Erythroblast (primary cell): ENCODE measurements around the gene PRAMEF5.
"Not testable (repeated sequence)": the region's sequence is repeated elsewhere in the genome, so short reads cannot be mapped to it uniquely, and the experiment has no call there.

Experiments
- DNase-seq, 2 experiments: peaks; one replicate each; lab custom pipeline; 2025; lab: John Stamatoyannopoulos, UW

The PRAMEF5 gene

GRCh38 chr1:13265124-13265523 lies 11.1 kb downstream of the PRAMEF5 start:
- not testable (repeated sequence) for DNase-seq

GRCh38 chr1:13277016-13277415 lies 23.0 kb downstream of the PRAMEF5 start:
- DNase-seq = not testable (repeated sequence)

- DNase-seq = not testable (repeated sequence)
These were observed 25.6 kb downstream of the PRAMEF5 start for GRCh38 chr1:13279617-13280016.

- not testable (repeated sequence) for DNase-seq
These were observed 31.0 kb downstream of the PRAMEF5 start, which contains the start of gene PRAMEF8 for GRCh38 chr1:13285037-13285436. PRAMEF8 (minus strand) TSS chr1:13285137; CDS start chr1:13284091, 1,046 bp downstream.

- not testable (repeated sequence) for DNase-seq
These were observed 35.0 kb downstream of the PRAMEF5 start for GRCh38 chr1:13289030-13289429.

- not testable (repeated sequence) for DNase-seq
These were observed 43.4 kb downstream of the PRAMEF5 start for GRCh38 chr1:13297216-13297931.

GRCh38 chr1:13298699-13299098 lies 44.7 kb downstream of the PRAMEF5 start:
- DNase-seq = not testable (repeated sequence)

GRCh38 chr1:13302197-13302596 lies 48.2 kb downstream of the PRAMEF5 start:
- not testable (repeated sequence) for DNase-seq

- DNase-seq = not testable (repeated sequence)
These were observed 49.2 kb downstream of the PRAMEF5 start, which contains the start of gene PRAMEF33 for GRCh38 chr1:13303239-13303638. PRAMEF33 (plus strand) TSS chr1:13303539; CDS start chr1:13305955, 2,416 bp downstream.
